A549 treated with CpdA at 1 μM for 4 hours (cell line): Measurements from ENCODE around the gene DEK. TPM values are rescaled to one million over a fixed set of nuclear protein-coding genes. Genes with fewer than 3 reads are reported as not detected.

ENCODE experiments used
- total RNA-seq: library from RNA; stranded (reverse); fragments of 200-300 nt; extraction: Qiagen RNA extraction; gene quantifications from 5 replicates; pipeline ENCODE4 v1.2.3, GENCODE V29; 2022; ENCODE audit warnings: low read depth

Gene DEK
- 75.4 to 128 TPM (median 90.9 TPM) in 5 replicates for total RNA-seq

GRCh38 chr6:18264219-18264922 is at the start of gene DEK:
DEK (minus strand) TSS chr6:18264530; CDS start chr6:18263987, 543 bp downstream.

Other genes with a start within 250 kb of the DEK start
- gene NHLRC1, start 141.9 kb downstream of the DEK start, total RNA-seq, result 1.5 to 2.2 TPM (median 1.8 TPM) in 5 replicates
- gene TPMT, start 109.5 kb downstream of the DEK start, total RNA-seq, result 5.8 to 7.1 TPM (median 6.3 TPM) in 5 replicates
- gene KDM1B, start 109.1 kb downstream of the DEK start, total RNA-seq, result 7.6 to 8.7 TPM (median 8.3 TPM) in 5 replicates
- 0.30 to 0.53 TPM (median 0.42 TPM) in 5 replicates for gene RNF144B, start 122.8 kb upstream of the DEK start, total RNA-seq